Fibroblast of the aortic adventitia (primary cell): ENCODE measurements around the gene ZBED5. TPM values are rescaled to one million over a fixed set of nuclear protein-coding genes. Genes with fewer than 3 reads are reported as not detected.

Experiments
- DNase-seq: peaks from one replicate; pipeline ENCODE4 v3.0.0-alpha.2; 2010; ENCODE audit warnings: low read depth
- H3K4me3 ChIP-seq: 2 replicates; pipeline ENCODE4 v1.5.1; 2011; ENCODE audit warnings: low read depth, mild to moderate bottlenecking, control low read depth, low read length, moderate library complexity
- total RNA-seq: library from RNA; depleted of rRNA; stranded (reverse); fragments of >200 nt; gene quantifications from 2 replicates; pipeline ENCODE4 v1.2.3, GENCODE V29; 2012; ENCODE audit warnings: low replicate concordance
- TF ChIP-seq, protein P1 (sequence below): IDR thresholded peaks from 2 replicates; pipeline ENCODE4 v1.5.1; 2011; ENCODE audit warnings: mild to moderate bottlenecking, low read length, control low read depth, inconsistent platforms; ENCODE audit not compliant: insufficient read depth

Gene ZBED5
- total RNA-seq, 1 donor = 60.6 TPM

DNA sequence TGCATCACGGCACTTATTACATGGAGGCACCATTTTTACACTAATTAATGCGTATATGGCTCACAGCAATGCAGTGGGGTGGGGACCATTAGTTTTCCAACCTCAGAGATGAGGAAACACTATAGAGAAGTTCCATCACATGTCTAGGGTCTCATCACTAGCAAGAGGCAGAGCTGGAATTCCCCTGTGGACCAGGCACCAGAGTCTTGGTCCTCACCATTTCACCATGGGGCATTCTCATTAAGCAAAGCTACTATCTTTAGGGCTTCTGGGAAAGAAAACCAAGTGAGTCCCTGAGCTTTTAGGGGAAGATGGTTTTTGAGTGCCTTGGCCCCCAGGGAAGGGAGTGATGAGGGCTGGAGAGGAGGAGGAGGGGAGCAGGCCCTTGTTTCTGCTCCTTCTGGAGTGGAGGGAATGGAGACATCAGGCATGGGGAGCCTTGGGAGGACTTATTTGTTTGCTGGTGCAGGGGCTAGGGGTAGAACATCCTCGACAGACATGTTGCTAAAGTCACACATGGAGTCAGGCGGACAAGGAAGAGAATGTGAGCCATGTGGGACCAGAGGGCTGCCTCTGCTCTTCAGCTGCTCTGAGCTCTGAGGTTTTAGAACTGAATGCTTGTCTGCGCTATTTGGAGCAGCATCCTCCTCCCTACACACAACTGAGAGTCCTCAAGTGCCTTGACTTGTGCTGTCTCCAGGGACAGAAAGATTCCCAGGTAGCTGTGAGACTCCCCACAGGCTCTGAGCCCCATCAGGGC lies 40.3 kb upstream of the ZBED5 start:
- no peak for DNase-seq
- TF ChIP-seq, protein P1, sequence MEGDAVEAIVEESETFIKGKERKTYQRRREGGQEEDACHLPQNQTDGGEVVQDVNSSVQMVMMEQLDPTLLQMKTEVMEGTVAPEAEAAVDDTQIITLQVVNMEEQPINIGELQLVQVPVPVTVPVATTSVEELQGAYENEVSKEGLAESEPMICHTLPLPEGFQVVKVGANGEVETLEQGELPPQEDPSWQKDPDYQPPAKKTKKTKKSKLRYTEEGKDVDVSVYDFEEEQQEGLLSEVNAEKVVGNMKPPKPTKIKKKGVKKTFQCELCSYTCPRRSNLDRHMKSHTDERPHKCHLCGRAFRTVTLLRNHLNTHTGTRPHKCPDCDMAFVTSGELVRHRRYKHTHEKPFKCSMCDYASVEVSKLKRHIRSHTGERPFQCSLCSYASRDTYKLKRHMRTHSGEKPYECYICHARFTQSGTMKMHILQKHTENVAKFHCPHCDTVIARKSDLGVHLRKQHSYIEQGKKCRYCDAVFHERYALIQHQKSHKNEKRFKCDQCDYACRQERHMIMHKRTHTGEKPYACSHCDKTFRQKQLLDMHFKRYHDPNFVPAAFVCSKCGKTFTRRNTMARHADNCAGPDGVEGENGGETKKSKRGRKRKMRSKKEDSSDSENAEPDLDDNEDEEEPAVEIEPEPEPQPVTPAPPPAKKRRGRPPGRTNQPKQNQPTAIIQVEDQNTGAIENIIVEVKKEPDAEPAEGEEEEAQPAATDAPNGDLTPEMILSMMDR = no peak
- peak overlapping the region; percentile 49 for H3K4me3 ChIP-seq

DNA sequence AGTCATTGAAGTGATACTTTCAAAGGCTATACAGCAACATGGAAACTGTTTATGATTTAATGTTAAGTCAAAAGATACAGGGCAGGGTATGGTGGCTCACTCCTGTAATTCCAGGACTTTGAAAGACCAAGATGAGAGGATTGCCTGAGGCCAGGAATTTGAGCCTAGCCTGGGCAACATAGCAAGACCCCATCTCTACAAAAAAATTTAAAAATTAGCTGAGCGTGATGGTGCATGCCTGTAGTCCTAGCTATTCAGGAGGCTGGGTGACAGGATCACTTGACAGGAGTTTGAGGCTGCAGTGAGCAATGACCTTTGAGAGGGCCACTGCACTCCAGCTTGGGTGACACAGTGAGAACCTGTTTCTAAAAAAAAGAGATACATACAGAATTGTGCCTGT lies 39.3 kb upstream of the ZBED5 start:
- no peak overlapping the region for H3K4me3 ChIP-seq
- no peak for DNase-seq
- TF ChIP-seq, protein P1 = no peak

DNA sequence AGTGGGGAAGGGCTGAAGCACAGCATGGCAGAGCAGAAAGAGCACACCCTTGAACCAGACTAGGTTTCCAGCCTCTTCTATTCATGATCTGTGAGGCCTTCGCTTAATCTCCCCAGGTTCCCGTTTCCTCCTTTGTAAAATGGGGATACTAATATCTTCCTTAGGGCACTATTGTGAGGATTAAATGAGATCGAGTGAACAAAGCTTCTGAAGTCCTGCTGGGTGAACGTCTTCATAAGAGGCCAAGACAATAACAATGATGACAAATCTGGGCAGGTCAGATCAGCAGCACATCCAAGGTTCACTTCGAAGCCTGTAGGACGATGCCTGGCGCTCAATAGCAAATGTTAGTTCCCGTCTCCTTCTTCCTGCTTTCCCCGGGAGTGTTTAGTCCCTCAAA lies 38.6 kb upstream of the ZBED5 start:
- TF ChIP-seq, protein P1 = no peak
- no peak overlapping the region for H3K4me3 ChIP-seq
- DNase-seq = no peak

DNA sequence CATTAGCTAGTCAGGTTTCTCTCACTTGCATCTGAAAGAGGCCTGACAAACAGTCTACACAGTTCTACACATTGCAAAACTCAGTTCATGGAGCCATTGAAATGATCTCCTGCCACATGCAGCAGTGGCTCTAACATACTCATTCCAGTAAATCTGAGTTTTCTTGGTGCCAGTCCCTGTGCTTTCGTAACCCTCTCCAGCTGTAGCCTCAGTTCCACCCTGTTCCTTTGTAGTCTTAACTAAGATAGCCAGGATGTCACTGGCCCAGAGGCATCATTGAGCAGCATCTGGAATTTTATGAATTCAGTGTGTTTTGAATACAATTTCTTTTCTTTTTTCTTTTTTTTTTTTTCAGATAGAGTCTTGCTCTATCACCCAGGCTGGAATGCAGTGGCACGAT lies 37.4 kb upstream of the ZBED5 start:
- TF ChIP-seq, protein P1 = no peak
- H3K4me3 ChIP-seq = no peak overlapping the region
- DNase-seq = peak; percentile 17

DNA sequence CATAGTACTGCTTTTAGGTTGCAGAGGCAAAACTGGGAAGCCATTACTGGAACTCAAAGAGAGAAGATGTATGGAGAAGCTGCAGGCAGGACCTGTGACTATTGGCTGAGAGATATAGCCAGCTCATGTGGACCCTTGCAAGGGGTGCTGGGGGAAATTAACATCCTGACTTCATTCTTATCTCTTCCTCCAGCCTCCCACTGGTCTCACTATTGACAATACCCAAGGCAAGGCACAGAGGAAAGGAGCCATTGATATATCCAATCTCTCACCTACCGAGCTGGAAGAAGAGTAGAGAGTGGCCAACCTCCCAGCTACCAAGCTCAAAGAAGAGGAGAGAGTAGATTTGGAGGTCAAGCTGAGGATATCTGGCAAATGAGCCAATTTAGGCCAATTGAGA lies 36.8 kb upstream of the ZBED5 start:
- no peak for DNase-seq
- TF ChIP-seq, protein P1 = no peak
- no peak overlapping the region for H3K4me3 ChIP-seq

DNA sequence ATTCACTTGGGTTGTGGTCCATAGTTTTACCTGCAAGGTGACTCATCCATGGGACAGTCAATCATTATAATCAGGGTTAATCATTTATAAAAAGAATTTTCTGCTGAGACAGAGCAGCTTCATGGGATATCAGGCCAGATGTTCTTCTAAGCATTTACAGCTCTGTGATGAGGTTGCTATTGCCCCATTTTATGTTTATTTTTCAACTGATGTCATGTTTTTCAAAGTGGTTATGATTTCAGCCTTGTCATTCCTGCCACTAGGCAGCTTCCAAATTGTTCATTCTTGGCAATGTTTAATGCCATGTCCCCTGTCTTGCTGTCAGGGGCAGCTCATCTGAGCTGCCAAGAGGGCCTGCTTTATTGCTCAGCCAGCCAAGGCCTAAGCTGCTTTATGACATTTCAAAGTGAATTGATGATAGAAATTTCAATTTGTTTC lies 35.9 kb upstream of the ZBED5 start:
- DNase-seq = peak; percentile 81
- TF ChIP-seq, protein P1 = peak; percentile 40
- H3K4me3 ChIP-seq = no peak overlapping the region

DNA sequence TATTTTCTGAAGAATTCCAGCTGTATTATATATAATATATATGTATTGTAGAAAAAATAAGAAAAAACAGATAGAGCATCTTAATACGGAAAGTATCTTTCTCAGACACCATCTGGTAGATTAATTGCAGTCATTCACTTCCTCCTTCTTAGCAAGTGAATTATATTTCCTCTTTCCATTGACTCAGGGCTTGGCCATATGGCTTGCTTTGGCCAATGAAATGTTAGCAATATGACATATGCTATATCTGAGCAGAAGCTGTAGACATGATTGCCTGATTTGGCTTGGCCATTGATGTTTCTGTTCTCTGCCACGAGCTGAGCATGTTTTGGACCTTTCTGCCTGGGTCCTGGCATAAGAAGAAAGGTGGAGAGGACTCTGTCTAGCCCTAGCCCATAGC lies 34.4 kb upstream of the ZBED5 start:
- H3K4me3 ChIP-seq = no peak overlapping the region

More for the DNA sequence above, 34.4 kb upstream of the ZBED5 start:
- no peak for DNase-seq
- TF ChIP-seq, protein P1 = no peak
